ENCODE results near the gene CCDC91. TPM values are rescaled to one million over a fixed set of nuclear protein-coding genes. Genes with fewer than 3 reads are reported as not detected.

Gene CCDC91
- total RNA-seq, 1 experiment from 2014 or later, result 26.8 TPM

DNA sequence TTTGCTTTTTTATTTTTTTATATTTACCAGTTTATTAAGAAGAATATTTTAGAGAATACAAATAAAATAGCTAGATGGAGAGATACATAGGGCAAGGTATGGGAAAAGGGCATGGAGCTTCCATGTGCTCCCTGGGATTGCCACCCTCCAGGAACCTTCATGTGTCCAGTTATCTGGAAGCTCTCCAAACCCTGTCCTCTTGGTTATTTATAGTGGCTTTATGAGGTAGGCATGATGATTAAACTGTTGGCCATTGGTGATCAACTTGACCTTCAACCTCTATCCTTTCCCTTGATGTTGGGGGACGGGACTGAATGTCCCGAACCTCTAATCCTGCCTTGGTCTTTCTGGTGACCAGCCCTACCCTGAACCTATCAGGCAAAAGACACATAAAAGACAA is 156.3 kb downstream of the CCDC91 start:
- no peak overlapping the region for H3K27ac ChIP-seq (ENCODE audit: low read depth, low read length, poor library complexity, severe bottlenecking)
- BruUV-seq (replicated peaks), result no TSS peak
- no peaks in the 10 kb centered on the region for H3K27me3 ChIP-seq (replicated peaks; ENCODE audit: insufficient read depth, low read depth, low read length, poor library complexity)
- ChIA-PET CTCF (no interaction called here), POLR2A (ENCODE audit: low non-redundant PET) (no interaction called here)
- TF ChIP-seq EZH2 (IDR thresholded peaks at IDR 0.05; ENCODE audit: borderline replicate concordance, low read depth, low read length, poor library complexity, severe bottlenecking) (no peak), CTCF (conservative IDR thresholded peaks at IDR 0.05; ENCODE audit: low read depth, low read length) (no peak)
- H3K4me3 ChIP-seq (ENCODE audit: low read depth, low read length, poor library complexity, severe bottlenecking), result no peak overlapping the region
- no peak for DNase-seq (ENCODE audit: low spot score)
- H3K36me3 ChIP-seq (ENCODE audit: insufficient read depth, low read length, poor library complexity, severe bottlenecking), result no peaks in the 10 kb centered on the region
- no peaks in the 10 kb centered on the region for H3K9me3 ChIP-seq (ENCODE audit: low read depth, low read length, poor library complexity, severe bottlenecking)
- intact Hi-C loops (cut with micrococcal nuclease; ENCODE audit: unreplicated experiment), result no loop called here
- H3K4me1 ChIP-seq (ENCODE audit: insufficient read depth, low read length, poor library complexity, severe bottlenecking), result peaks cover 22% of the 10 kb centered on the region

DNA sequence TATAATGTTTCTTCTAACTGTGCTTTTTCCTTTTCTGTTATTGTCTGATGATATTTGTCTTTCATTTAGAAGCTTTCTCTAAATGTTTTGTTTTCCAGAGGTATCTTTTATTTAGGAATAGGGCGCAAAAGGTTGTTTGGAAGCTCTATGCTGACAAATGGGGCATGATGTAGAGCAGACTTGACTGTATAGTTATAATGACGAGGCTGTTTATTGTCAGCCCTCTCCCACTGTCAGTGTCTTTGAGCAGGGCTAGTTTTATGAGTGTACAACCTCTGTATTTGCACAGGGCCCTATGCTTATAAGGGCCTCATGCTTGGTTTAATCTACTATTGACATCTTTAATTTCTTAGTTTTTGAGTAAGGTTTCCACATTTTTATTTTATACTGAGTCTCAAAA is 158.9 kb downstream of the CCDC91 start:
- ChIA-PET CTCF (no interaction called here), POLR2A (ENCODE audit: low non-redundant PET) (interaction anchor here (0.6 kb wide), 1 partner anchor 9 kb away, joined by 4 read pairs; no protein-coding TSS in a partner anchor)
- BruUV-seq (replicated peaks), result no TSS peak
- no peak for TF ChIP-seq EZH2 (IDR thresholded peaks at IDR 0.05; ENCODE audit: borderline replicate concordance, low read depth, low read length, poor library complexity, severe bottlenecking)
- DNase-seq (ENCODE audit: low spot score), result no peak
- intact Hi-C loops (cut with micrococcal nuclease; ENCODE audit: unreplicated experiment), result no loop called here
- H3K4me3 ChIP-seq (ENCODE audit: low read depth, low read length, poor library complexity, severe bottlenecking), result no peak overlapping the region
- H3K9me3 ChIP-seq (ENCODE audit: low read depth, low read length, poor library complexity, severe bottlenecking), result peaks cover 7% of the 10 kb centered on the region
- no peaks in the 10 kb centered on the region for H3K36me3 ChIP-seq (ENCODE audit: insufficient read depth, low read length, poor library complexity, severe bottlenecking)
- H3K4me1 ChIP-seq (ENCODE audit: insufficient read depth, low read length, poor library complexity, severe bottlenecking), result peaks cover 24% of the 10 kb centered on the region
- H3K27me3 ChIP-seq (replicated peaks; ENCODE audit: insufficient read depth, low read depth, low read length, poor library complexity), result no peaks in the 10 kb centered on the region
- H3K27ac ChIP-seq (ENCODE audit: low read depth, low read length, poor library complexity, severe bottlenecking), result no peak overlapping the region

DNA sequence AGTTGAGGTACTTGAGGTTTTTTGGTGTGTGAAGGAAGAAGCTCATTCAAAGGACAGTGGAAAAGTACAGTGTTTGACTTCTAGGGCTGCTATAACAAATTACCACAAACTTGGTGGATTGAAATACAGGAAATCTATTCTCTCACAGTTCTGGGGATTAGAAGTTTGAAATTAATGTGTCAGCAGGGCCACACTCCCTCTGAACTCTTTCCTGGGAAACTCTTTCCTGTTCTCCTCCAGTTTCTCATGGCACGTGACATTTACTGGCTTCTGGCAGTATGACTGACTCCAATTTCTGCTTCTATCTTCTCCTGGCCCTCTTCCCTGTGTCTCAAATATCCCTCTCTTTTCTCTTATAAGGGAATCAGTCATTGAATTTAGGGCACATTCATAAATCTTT is 160.2 kb downstream of the CCDC91 start:
- intact Hi-C loops (cut with micrococcal nuclease; ENCODE audit: unreplicated experiment), result no loop called here
- Histone ChIP-seq H3K36me3 (ENCODE audit: insufficient read depth, low read length, poor library complexity, severe bottlenecking) (no peaks in the 10 kb centered on the region), H3K4me1 (ENCODE audit: insufficient read depth, low read length, poor library complexity, severe bottlenecking) (peaks cover 33% of the 10 kb centered on the region), H3K4me3 (ENCODE audit: low read depth, low read length, poor library complexity, severe bottlenecking) (no peak overlapping the region), H3K9me3 (ENCODE audit: low read depth, low read length, poor library complexity, severe bottlenecking) (peaks cover 7% of the 10 kb centered on the region), H3K27ac (ENCODE audit: low read depth, low read length, poor library complexity, severe bottlenecking) (peak overlapping the region; percentile 67), H3K27me3 (replicated peaks; ENCODE audit: insufficient read depth, low read depth, low read length, poor library complexity) (no peaks in the 10 kb centered on the region)
- ChIA-PET POLR2A (ENCODE audit: low non-redundant PET) (no interaction called here), CTCF (no interaction called here)
- DNase-seq (ENCODE audit: low spot score), result peak; percentile 65
- BruUV-seq (replicated peaks), result no TSS peak
- TF ChIP-seq EZH2 (IDR thresholded peaks at IDR 0.05; ENCODE audit: borderline replicate concordance, low read depth, low read length, poor library complexity, severe bottlenecking) (no peak), CTCF (conservative IDR thresholded peaks at IDR 0.05; ENCODE audit: low read depth, low read length) (no peak)

GRCh38 chr12:28351414-28351813 is 161.2 kb downstream of the CCDC91 start:
- no peaks in the 10 kb centered on the region for H3K36me3 ChIP-seq (ENCODE audit: insufficient read depth, low read length, poor library complexity, severe bottlenecking)
- peak; percentile 17 for DNase-seq (ENCODE audit: low spot score)
- CTCF ChIA-PET, result no interaction called here
- no peaks in the 10 kb centered on the region for H3K27me3 ChIP-seq (replicated peaks; ENCODE audit: insufficient read depth, low read depth, low read length, poor library complexity)
- TF ChIP-seq EZH2 (IDR thresholded peaks at IDR 0.05; ENCODE audit: borderline replicate concordance, low read depth, low read length, poor library complexity, severe bottlenecking) (no peak), CTCF (conservative IDR thresholded peaks at IDR 0.05; ENCODE audit: low read depth, low read length) (no peak)
- BruUV-seq (replicated peaks), result no TSS peak
- POLR2A ChIA-PET (ENCODE audit: low non-redundant PET), result no interaction called here
- no peak overlapping the region for H3K4me3 ChIP-seq (ENCODE audit: low read depth, low read length, poor library complexity, severe bottlenecking)
- H3K4me1 ChIP-seq (ENCODE audit: insufficient read depth, low read length, poor library complexity, severe bottlenecking), result peaks cover 33% of the 10 kb centered on the region
- peak overlapping the region; percentile 67 for H3K27ac ChIP-seq (ENCODE audit: low read depth, low read length, poor library complexity, severe bottlenecking)
- intact Hi-C loops (cut with micrococcal nuclease; ENCODE audit: unreplicated experiment), result no loop called here
- peaks cover 7% of the 10 kb centered on the region for H3K9me3 ChIP-seq (ENCODE audit: low read depth, low read length, poor library complexity, severe bottlenecking)

Measured in A673 (cell line).